IPS-20b (cell line): ENCODE results near the gene DHRS12.

Experiments used
- H3K27ac ChIP-seq: one replicate; pipeline ENCODE4 v1.5.1; 2013; ENCODE audit warnings: low read length
- H3K27me3 ChIP-seq: 2 replicates; pipeline ENCODE4 v1.6.1; 2013; ENCODE audit warnings: mild to moderate bottlenecking, low read length, inconsistent platforms; ENCODE audit not compliant: insufficient read depth
- H3K36me3 ChIP-seq: 2 replicates; pipeline ENCODE4 v1.6.1; 2013; ENCODE audit warnings: low read depth, mild to moderate bottlenecking, inconsistent platforms, low read length, moderate library complexity; ENCODE audit not compliant: insufficient read depth
- H3K4me1 ChIP-seq: 2 replicates; pipeline ENCODE4 v1.6.1; 2013; ENCODE audit warnings: mild to moderate bottlenecking, control low read depth, inconsistent platforms, low read length, moderate library complexity; ENCODE audit not compliant: insufficient read depth
- H3K4me3 ChIP-seq: 2 replicates; pipeline ENCODE4 v1.5.1; 2013; ENCODE audit warnings: mild to moderate bottlenecking, low read length, inconsistent platforms
- H3K9ac ChIP-seq: 2 replicates; pipeline ENCODE4 v1.6.1; 2013; ENCODE audit warnings: low read depth, mild to moderate bottlenecking, inconsistent platforms, low read length, moderate library complexity
- H3K9me3 ChIP-seq: 2 replicates; pipeline ENCODE4 v1.6.1; 2013; ENCODE audit warnings: mild to moderate bottlenecking, low read depth, low read length, inconsistent platforms; ENCODE audit not compliant: insufficient read depth

Gene DHRS12

DNA sequence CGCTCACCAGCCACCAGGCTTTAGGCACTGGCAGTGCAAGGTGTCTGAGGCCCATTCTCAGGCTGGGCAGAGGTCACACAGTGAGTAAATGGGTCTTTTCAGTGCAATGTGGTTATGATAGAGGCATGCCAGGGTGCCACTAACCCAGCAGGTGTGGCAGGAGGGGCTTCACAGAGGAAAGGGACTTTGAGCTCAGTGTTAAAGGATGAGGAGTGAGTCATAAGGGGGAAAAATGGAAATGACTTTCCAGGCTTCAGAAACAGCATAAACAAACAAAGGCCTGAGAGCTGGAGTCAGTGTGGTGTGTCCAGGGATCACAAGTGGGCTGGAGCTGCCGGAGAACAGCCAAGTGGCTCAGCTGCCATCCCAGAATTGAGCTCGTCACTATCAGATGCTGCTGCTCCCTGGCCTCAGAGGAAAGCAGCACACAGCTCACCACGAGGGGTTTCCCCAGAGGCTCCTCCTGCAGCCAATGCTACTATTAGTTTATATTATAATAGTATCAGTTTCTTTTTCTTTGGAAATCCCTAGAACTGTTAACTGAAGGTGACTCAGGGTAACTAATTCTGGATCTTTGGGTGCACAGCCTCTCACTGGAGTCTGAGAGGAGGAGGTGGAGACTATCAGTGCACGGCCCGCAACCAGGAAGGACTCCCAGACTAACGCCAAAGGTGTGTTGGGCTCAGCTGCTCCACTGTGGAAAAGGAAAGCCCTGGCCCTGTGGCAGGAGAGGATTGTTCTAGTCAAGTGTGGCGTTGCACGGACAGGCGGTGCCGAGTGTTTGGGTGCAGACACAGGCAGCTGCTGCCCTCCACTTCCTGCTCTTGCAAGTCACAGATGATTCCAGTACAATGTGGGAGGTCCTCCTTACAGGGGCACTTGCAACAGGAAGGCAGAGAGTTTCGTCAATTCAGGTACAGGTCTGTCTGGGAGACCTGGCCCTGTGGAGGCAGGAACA lies 39.5 kb downstream of the DHRS12 start:
- Histone ChIP-seq H3K27ac (no peak overlapping the region), H3K4me1 (peaks cover 3% of the 10 kb centered on the region; the same call in 1 of the 2 replicates), H3K36me3 (peaks cover 48% of the 10 kb centered on the region), H3K27me3 (no peaks in the 10 kb centered on the region), H3K9me3 (no peaks in the 10 kb centered on the region), H3K4me3 (no peak overlapping the region), H3K9ac (no peak overlapping the region)

DNA sequence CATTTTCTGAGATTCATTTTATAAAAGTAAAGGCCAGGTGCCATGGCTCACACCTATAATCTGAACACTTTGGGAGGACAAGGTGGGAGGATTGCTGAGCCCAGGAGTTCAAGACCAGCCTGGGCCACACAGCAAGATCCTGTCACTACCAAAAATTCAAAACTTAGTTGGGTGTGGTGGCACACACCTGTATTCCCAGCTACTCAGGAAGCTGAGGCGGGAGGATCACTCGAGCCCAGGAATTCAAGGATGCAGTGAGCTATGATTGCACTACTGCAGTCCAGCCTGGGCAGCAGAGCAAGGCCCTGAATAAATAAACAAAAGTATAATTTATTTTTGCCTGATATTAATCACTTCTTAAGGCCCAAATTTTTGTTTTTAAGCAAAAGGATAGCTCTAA lies 40.5 kb downstream of the DHRS12 start:
- Histone ChIP-seq H3K27me3 (no peaks in the 10 kb centered on the region), H3K9me3 (no peaks in the 10 kb centered on the region), H3K9ac (no peak overlapping the region), H3K27ac (no peak overlapping the region), H3K4me1 (peaks cover 3% of the 10 kb centered on the region; the same call in 1 of the 2 replicates), H3K4me3 (no peak overlapping the region), H3K36me3 (peaks cover 58% of the 10 kb centered on the region)

GRCh38 chr13:51761643-51762350 lies 42.2 kb downstream of the DHRS12 start:
- Histone ChIP-seq H3K4me3 (no peak overlapping the region), H3K4me1 (no peaks in the 10 kb centered on the region), H3K9ac (no peak overlapping the region), H3K36me3 (peaks cover 75% of the 10 kb centered on the region), H3K9me3 (no peaks in the 10 kb centered on the region), H3K27ac (no peak overlapping the region), H3K27me3 (no peaks in the 10 kb centered on the region)

GRCh38 chr13:51760592-51760991 lies 43.4 kb downstream of the DHRS12 start:
- H3K4me3 ChIP-seq, result no peak overlapping the region
- no peaks in the 10 kb centered on the region for H3K27me3 ChIP-seq
- no peaks in the 10 kb centered on the region for H3K9me3 ChIP-seq
- H3K36me3 ChIP-seq, result peaks cover 79% of the 10 kb centered on the region
- H3K27ac ChIP-seq, result no peak overlapping the region
- no peak overlapping the region for H3K9ac ChIP-seq
- H3K4me1 ChIP-seq, result no peaks in the 10 kb centered on the region

DNA sequence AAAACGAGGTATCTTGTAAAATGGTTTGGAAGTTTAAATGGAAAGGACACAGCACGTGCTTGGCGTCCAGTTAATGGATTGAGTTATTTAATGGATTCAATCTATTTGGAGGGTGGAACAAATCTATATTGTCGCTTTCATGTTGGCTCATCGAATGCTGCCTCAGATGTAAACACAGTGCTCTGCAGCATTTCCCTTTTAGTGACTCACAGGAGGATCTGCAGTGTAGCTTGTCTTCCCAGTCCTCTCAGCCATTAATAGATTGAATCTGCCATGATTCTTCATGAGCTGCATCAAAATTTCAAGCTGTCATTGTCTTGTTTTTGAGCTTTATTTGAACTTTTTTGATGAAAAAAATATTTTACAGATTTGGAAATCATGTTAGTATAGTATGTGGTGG lies 44.7 kb downstream of the DHRS12 start:
- Histone ChIP-seq H3K27ac (no peak overlapping the region), H3K9me3 (no peaks in the 10 kb centered on the region), H3K4me3 (no peak overlapping the region), H3K27me3 (no peaks in the 10 kb centered on the region), H3K9ac (no peak overlapping the region), H3K4me1 (no peaks in the 10 kb centered on the region), H3K36me3 (peaks cover 89% of the 10 kb centered on the region)

DNA sequence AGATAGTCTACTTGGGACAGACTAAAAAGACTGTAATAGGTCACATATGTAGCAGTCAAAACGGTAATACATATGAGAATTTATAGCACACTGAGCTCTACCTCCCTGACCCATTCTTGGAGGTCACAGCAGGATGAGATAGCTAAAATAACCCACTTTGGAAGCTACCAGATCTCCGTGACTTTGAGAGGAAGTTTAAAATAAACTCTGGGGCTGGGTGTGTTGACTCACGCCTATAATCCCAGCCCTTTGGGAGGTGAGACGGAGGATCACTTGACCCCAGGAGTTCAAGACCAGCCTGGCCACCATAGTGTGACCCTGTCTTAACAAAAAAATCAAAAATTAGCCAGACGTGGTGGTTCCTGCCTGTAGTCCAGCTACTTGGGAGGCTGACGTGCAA lies 45.3 kb downstream of the DHRS12 start:
- H3K9ac ChIP-seq, result no peak overlapping the region
- H3K4me1 ChIP-seq, result no peaks in the 10 kb centered on the region
- H3K9me3 ChIP-seq, result no peaks in the 10 kb centered on the region
- H3K27ac ChIP-seq, result no peak overlapping the region
- no peak overlapping the region for H3K4me3 ChIP-seq
- H3K36me3 ChIP-seq, result peaks cover 92% of the 10 kb centered on the region
- no peaks in the 10 kb centered on the region for H3K27me3 ChIP-seq

DNA sequence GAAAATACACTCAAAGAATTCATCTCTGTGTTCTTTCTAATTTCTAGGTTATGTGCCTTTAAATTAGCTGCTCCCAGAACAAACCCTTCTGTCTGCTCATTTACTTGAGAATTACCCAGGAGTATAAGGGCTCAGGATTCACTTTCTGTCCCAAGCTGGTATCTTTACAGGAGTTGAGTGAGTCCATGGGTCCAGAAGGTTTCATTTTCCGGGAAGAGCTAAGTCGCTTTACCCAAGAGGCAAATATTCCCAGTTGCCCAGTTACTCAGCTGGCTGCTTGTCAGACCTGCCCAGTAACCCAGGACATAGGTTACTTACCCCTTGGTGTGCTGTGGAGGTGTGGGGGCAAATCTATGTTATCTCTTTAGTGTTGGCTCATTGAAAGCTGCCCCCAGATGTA lies 47.3 kb downstream of the DHRS12 start:
- H3K36me3 ChIP-seq, result peaks cover 95% of the 10 kb centered on the region
- H3K4me1 ChIP-seq, result no peaks in the 10 kb centered on the region
- no peaks in the 10 kb centered on the region for H3K9me3 ChIP-seq
- no peak overlapping the region for H3K27ac ChIP-seq
- H3K4me3 ChIP-seq, result no peak overlapping the region
- no peaks in the 10 kb centered on the region for H3K27me3 ChIP-seq
- H3K9ac ChIP-seq, result no peak overlapping the region

DNA sequence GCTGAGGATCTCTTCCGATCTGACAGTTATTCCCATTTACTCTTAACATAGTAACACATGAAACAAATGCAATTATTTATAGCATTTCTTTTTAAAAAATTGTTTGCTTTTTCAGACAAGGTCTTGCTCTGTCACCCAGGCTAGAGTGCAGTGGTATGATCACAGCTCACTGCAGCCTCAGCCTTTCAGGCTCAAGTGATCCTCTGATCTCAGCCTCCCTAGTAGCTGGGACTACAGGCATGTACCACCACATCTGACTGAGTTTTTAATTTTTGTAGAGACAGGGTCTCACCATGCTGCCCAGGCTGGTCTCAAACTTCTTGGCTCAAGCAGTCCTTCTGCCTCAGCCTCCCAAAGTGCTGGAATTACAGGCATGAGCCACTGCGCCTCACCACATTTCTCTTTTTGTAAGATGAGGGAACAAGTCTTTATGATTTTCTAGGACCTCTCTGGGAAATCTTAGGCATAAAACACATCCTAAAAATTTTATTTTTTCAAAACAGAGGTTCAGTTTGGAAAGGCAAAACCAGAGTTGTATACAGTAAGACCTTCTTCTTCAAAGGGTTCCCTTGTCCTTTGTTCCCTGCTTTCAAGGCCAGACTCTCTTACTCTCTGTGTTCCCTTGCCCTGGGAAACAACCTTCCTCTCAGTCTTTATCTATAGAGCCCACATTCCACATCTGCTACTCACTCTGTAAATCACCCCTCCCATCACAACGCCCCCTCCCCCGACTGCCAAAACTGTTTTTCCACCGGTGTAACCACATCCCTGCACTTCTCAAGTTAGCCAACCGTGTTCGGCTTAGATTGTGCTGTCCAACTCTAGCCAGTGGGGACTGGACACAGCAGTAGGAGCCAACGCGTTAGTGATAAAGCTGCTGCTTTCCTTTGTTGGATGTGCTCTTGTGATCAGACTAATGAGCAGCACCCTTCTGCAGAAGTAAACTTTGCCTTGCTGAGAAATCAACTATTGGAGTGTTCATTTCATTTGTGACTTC lies 56.2 kb downstream of the DHRS12 start:
- Histone ChIP-seq H3K9me3 (peaks cover 19% of the 10 kb centered on the region), H3K27ac (no peak overlapping the region), H3K9ac (no peak overlapping the region), H3K27me3 (no peaks in the 10 kb centered on the region), H3K36me3 (peaks cover 62% of the 10 kb centered on the region), H3K4me3 (no peak overlapping the region), H3K4me1 (no peaks in the 10 kb centered on the region)

- H3K9me3 ChIP-seq, result peaks cover 19% of the 10 kb centered on the region
- no peak overlapping the region for H3K9ac ChIP-seq
- peaks cover 62% of the 10 kb centered on the region for H3K36me3 ChIP-seq
- H3K4me3 ChIP-seq, result no peak overlapping the region
- H3K27me3 ChIP-seq, result no peaks in the 10 kb centered on the region
- H3K27ac ChIP-seq, result no peak overlapping the region
- no peaks in the 10 kb centered on the region for H3K4me1 ChIP-seq
These were observed 57.2 kb downstream of the DHRS12 start for GRCh38 chr13:51746802-51747201.

DNA sequence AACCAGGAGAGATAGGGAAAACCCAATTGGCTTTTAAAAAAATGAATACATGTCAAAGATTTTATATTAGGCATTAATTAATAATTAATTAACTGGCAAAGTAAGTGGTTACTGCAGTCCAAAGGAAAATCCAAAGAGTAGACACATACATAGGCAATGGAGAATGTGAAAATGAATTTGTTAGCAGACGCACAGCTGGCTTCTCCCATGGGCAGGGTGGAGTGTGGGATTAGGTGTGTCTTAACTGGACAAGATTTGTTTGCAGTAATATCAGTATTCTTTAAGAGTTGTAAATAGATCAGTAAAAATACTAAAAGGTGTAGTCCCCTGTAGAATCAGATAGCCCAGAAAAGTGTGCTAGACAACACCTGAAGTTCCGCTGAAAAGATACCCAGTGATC lies 58.7 kb downstream of the DHRS12 start:
- H3K9ac ChIP-seq, result no peak overlapping the region
- peaks cover 71% of the 10 kb centered on the region for H3K36me3 ChIP-seq
- peaks cover 19% of the 10 kb centered on the region for H3K9me3 ChIP-seq
- no peak overlapping the region for H3K4me3 ChIP-seq
- H3K27me3 ChIP-seq, result no peaks in the 10 kb centered on the region
- H3K27ac ChIP-seq, result no peak overlapping the region
- no peaks in the 10 kb centered on the region for H3K4me1 ChIP-seq

DNA sequence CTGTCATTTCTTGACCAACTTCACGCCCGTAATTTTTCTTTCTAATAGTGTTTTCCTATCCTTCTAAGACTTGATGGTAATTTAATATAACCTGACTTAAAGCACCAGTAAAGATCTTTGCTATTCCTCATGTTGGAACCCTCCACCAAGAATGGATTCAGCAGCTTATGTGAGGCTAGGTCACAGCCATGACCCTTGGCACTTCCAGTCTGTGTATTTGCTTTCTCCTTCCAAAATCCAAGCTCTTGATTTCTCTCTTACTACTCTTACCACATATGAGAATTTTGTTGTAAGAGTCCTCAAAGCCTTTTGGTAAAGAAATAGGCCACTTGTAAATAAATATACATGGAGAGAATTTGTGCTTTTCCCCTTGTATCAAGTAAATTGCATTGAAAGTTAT lies 61.4 kb downstream of the DHRS12 start:
- Histone ChIP-seq H3K9me3 (peaks cover 4% of the 10 kb centered on the region; the same call in 1 of the 2 replicates), H3K4me3 (no peak overlapping the region), H3K4me1 (no peaks in the 10 kb centered on the region), H3K9ac (no peak overlapping the region), H3K27ac (no peak overlapping the region), H3K36me3 (peaks cover 78% of the 10 kb centered on the region), H3K27me3 (no peaks in the 10 kb centered on the region)
